ENCODE measurements around the gene OR51B4. TPM values are rescaled to one million over a fixed set of nuclear protein-coding genes. Genes with fewer than 3 reads are reported as not detected.

OR51B4 gene
- total RNA-seq, 1 experiment from 2014 or later = 43.7 TPM

DNA sequence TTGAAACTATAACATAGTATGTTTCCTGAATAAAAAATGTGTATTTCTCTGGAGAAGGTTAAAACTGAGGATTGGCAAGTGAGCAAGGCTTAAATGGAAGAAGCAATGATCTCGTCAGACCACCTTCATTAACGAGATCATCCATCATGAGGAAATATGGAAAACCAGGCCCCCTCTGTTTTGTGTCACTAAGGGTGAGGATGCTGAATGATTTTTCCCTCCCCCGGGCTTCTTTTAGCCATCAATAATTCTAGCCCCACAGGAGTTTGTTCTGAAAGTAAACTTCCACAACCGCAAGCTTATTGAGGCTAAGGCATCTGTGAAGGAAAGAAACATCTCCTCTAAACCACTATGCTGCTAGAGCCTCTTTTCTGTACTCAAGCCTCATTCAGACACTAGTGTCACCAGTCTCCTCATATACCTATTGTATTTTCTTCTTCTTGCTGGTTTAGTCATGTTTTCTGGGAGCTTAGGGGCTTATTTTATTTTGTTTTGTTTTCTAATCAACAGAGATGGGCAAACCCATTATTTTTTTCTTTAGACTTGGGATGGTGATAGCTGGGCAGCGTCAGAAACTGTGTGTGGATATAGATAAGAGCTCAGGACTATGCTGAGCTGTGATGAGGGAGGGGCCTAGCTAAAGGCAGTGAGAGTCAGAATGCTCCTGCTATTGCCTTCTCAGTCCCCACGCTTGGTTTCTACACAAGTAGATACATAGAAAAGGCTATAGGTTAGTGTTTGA is 26.2 kb downstream of the OR51B4 start:
- Histone ChIP-seq H3K9me3 (ENCODE audit: control insufficient read depth in 1 of 2, insufficient read depth in 1 of 2, low read depth in 1 of 2, low read length in 2 of 2) (no peaks in the 10 kb centered on the region), H3K36me3 (ENCODE audit: control insufficient read depth in 1 of 2, insufficient read depth in 2 of 2, low read length in 2 of 2) (no peaks in the 10 kb centered on the region; a peak in 1 of 4 replicates), H3K4me1 (ENCODE audit: control insufficient read depth in 1 of 2, insufficient read depth in 2 of 2, low read length in 2 of 2) (peaks cover 5 to 26% of the 10 kb centered on the region in 2 experiments), H3K9ac (ENCODE audit: low read length) (no peak overlapping the region), H3K27me3 (ENCODE audit: insufficient read depth, low read length) (no peaks in the 10 kb centered on the region), H2AFZ (ENCODE audit: low read depth, low read length, poor library complexity, severe bottlenecking) (no peak overlapping the region), H4K20me1 (ENCODE audit: insufficient read depth) (no peaks in the 10 kb centered on the region), H3K4me2 (ENCODE audit: low read length) (no peak overlapping the region), H3K9me2 (ENCODE audit: insufficient read depth) (no peaks in the 10 kb centered on the region), H3K27ac (ENCODE audit: low read depth, low read length) (no peak overlapping the region), H3K79me2 (ENCODE audit: insufficient read depth, low read length) (no peaks in the 10 kb centered on the region), H3K4me3 (replicated peaks in 1 of 2; ENCODE audit: low read depth in 1 of 2, low read length in 2 of 2) (no peak overlapping the region)
- DNase-seq (ENCODE audit: low read depth, low spot score) = no peak
- TF ChIP-seq, protein P1, sequence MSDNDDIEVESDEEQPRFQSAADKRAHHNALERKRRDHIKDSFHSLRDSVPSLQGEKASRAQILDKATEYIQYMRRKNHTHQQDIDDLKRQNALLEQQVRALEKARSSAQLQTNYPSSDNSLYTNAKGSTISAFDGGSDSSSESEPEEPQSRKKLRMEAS (IDR thresholded peaks at IDR 0.05) = no peak
- TF ChIP-seq SIN3A (IDR thresholded peaks at IDR 0.05; ENCODE audit: low read depth) (no peak), JUND (IDR thresholded peaks at IDR 0.05) (no peak), CEBPB (IDR thresholded peaks at IDR 0.05; ENCODE audit: low read depth) (no peak), POLR2AphosphoS5 (IDR thresholded peaks at IDR 0.05; ENCODE audit: low read depth, low read length) (no peak), FOSL1 (IDR thresholded peaks at IDR 0.05; ENCODE audit: low read depth) (no peak), ZNF274 (IDR thresholded peaks at IDR 0.05; ENCODE audit: low read depth, low read length) (no peak), CBX3 (IDR thresholded peaks at IDR 0.05; ENCODE audit: low read depth) (no peak)
- BruUV-seq (replicated peaks) = no TSS peak
- ATAC-seq = no peak
- ChIA-PET CTCF (no interaction called here), RAD21 (ENCODE audit: low non-redundant PET in 1 of 2, low total read pairs in 2 of 2, uncharacterized antibody in 2 of 2, unreplicated experiment in 2 of 2) (no interaction called here), POLR2A (no interaction called here)
- intact Hi-C loops (cut with micrococcal nuclease) = no loop called here

DNA sequence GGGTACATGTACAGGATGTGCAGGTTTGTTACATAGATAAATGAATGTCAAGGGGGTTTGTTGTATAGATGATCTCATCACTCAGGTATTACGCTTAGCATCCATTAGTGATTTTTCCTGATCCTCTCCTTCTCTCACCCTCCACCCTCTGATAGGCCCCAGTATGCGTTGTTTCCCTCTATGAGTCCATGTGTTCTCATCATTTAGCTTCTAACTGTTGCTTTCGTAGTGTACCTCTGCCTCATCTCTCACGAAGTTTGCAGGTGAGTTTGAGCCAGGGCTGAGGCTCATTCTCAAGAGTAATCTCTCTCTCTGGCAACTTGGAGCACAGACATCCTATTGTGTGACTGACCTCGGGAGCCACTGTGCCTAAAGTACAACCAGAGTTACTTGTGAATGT is 27.4 kb downstream of the OR51B4 start:
- no peak overlapping the region for H2AFZ ChIP-seq (ENCODE audit: low read depth, low read length, poor library complexity, severe bottlenecking)

More for the DNA sequence above, 27.4 kb downstream of the OR51B4 start:
- Histone ChIP-seq H3K9me2 (ENCODE audit: insufficient read depth) (no peaks in the 10 kb centered on the region), H4K20me1 (ENCODE audit: insufficient read depth) (no peaks in the 10 kb centered on the region), H3K4me3 (replicated peaks in 1 of 2; ENCODE audit: low read depth in 1 of 2, low read length in 2 of 2) (no peak overlapping the region), H3K4me1 (ENCODE audit: control insufficient read depth in 1 of 2, insufficient read depth in 2 of 2, low read length in 2 of 2) (peaks cover 0 to 15% of the 10 kb centered on the region in 2 experiments; a peak in 1 of 4 replicates), H3K36me3 (ENCODE audit: control insufficient read depth in 1 of 2, insufficient read depth in 2 of 2, low read length in 2 of 2) (peaks cover 0 to 3% of the 10 kb centered on the region in 2 experiments; a peak in 1 of 4 replicates), H3K9me3 (ENCODE audit: control insufficient read depth in 1 of 2, insufficient read depth in 1 of 2, low read depth in 1 of 2, low read length in 2 of 2) (no peaks in the 10 kb centered on the region), H3K27ac (ENCODE audit: low read depth, low read length) (no peak overlapping the region), H3K9ac (ENCODE audit: low read length) (no peak overlapping the region), H3K79me2 (ENCODE audit: insufficient read depth, low read length) (no peaks in the 10 kb centered on the region), H3K4me2 (ENCODE audit: low read length) (no peak overlapping the region), H3K27me3 (ENCODE audit: insufficient read depth, low read length) (no peaks in the 10 kb centered on the region)
- TF ChIP-seq, protein P1 (IDR thresholded peaks at IDR 0.05) = no peak
- TF ChIP-seq RAD21 (IDR thresholded peaks at IDR 0.05; ENCODE audit: low read depth) (no peak), TCF7L2 (IDR thresholded peaks at IDR 0.05; ENCODE audit: borderline replicate concordance, extremely low read depth, insufficient read depth, insufficient read length) (no peak), SIN3A (IDR thresholded peaks at IDR 0.05; ENCODE audit: low read depth) (no peak), JUND (IDR thresholded peaks at IDR 0.05) (no peak), YY1 (IDR thresholded peaks at IDR 0.05; ENCODE audit: extremely low read depth, insufficient replicate concordance, low read depth, low read length) (no peak), CBX3 (IDR thresholded peaks at IDR 0.05; ENCODE audit: low read depth) (no peak)
- TF ChIP-seq, protein P2, sequence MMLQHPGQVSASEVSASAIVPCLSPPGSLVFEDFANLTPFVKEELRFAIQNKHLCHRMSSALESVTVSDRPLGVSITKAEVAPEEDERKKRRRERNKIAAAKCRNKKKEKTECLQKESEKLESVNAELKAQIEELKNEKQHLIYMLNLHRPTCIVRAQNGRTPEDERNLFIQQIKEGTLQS (IDR thresholded peaks at IDR 0.05) = no peak
- no peak for ATAC-seq
- BruUV-seq (replicated peaks) = no TSS peak
- ChIA-PET CTCF (no interaction called here), RAD21 (ENCODE audit: low non-redundant PET in 1 of 2, low total read pairs in 2 of 2, uncharacterized antibody in 2 of 2, unreplicated experiment in 2 of 2) (no interaction called here), POLR2A (no interaction called here)
- intact Hi-C loops (cut with micrococcal nuclease) = no loop called here
- DNase-seq (ENCODE audit: low read depth, low spot score) = no peak
